GM12878 (cell line): ENCODE results near the gene TGFB3. TPM values are rescaled to one million over a fixed set of nuclear protein-coding genes. Genes with fewer than 3 reads are reported as not detected.

ENCODE experiments used
- ATAC-seq: fragments of 200-7000 bp; cut with Tn5 transposase; 3 replicates; pipeline ENCODE4 v1.9.1; 2020; ENCODE audit warnings: mild to moderate bottlenecking, moderate library complexity
- BruUV-seq: library from RNA; stranded (reverse); fragments of 400-500 nt; replicated peaks from 2 replicates; lab custom pipeline; 2021; lab: Mats Ljungman, UMichigan
- CTCF ChIA-PET: fragments of 300-600 bp; sonication (Branson Sonifier 250); formaldehyde crosslinking; extraction: SDS; loops from one replicate; lab custom pipeline; 2021; ENCODE audit warnings: inconsistent platforms; lab: Yijun Ruan, JAX
- POLR2A ChIA-PET: fragments of 350-600 bp; formaldehyde crosslinking; extraction: SDS; loops from one replicate; lab custom pipeline; 2021; ENCODE audit warnings: inconsistent platforms; lab: Charles Lee
- RAD21 ChIA-PET: fragments of 300-600 bp; sonication (Branson Sonifier 250); formaldehyde crosslinking; loops from one replicate; lab custom pipeline; 2023; ENCODE audit warnings: antibody characterized with exemption; ENCODE audit not compliant: unreplicated experiment; lab: Charles Lee
- SMC1A ChIA-PET: fragments of 300-600 bp; sonication (Branson Sonifier 250); formaldehyde crosslinking; loops from one replicate; lab custom pipeline; 2023; ENCODE audit not compliant: unreplicated experiment, uncharacterized antibody; lab: Charles Lee
- DNase-seq: peaks from one replicate; pipeline ENCODE4 v3.0.0-alpha.2; 2011; ENCODE audit warnings: low read depth, low spot score
- FAIRE-seq: peaks from 3 replicates; lab custom pipeline; 2011; peaks lifted over from hg19 to GRCh38; lab: Jason Lieb, UNC
- H2AFZ ChIP-seq: 2 replicates; pipeline ENCODE4 v1.6.0; 2011; ENCODE audit warnings: low read depth, low read length, control low read depth; ENCODE audit not compliant: control insufficient read depth
- H3K27ac ChIP-seq: 2 replicates; pipeline ENCODE4 v1.5.1; 2011; ENCODE audit warnings: control low read depth; ENCODE audit not compliant: control insufficient read depth, insufficient read depth
- H3K27me3 ChIP-seq, 2 experiments: replicated peaks in 1 of 2; 2 replicates each; pipeline versions ENCODE4 v1.6.0 to v1.6.1; 2011; ENCODE audit warnings: low read length in 1 of 2; ENCODE audit not compliant: control insufficient read depth in 2 of 2, insufficient read depth in 2 of 2
- H3K36me3 ChIP-seq, 2 experiments: 2 replicates each; pipeline ENCODE4 v1.5.1; 2011; ENCODE audit warnings: low read length in 1 of 2; ENCODE audit not compliant: control insufficient read depth in 2 of 2, insufficient read depth in 2 of 2
- H3K4me1 ChIP-seq: 2 replicates; pipeline ENCODE4 v1.6.1; 2011; ENCODE audit warnings: mild to moderate bottlenecking, low read length, moderate library complexity, mixed read lengths; ENCODE audit not compliant: control insufficient read depth, insufficient read depth
- H3K4me2 ChIP-seq: 2 replicates; pipeline ENCODE4 v1.6.0; 2011; ENCODE audit warnings: control low read depth; ENCODE audit not compliant: control insufficient read depth, insufficient read depth
- H3K4me3 ChIP-seq: fragments of 200-600 bp; sonication (generic); 2 replicates; pipeline ENCODE4 v1.5.1; 2016
- H3K79me2 ChIP-seq: 2 replicates; pipeline ENCODE4 v1.6.0; 2011; ENCODE audit warnings: low read length; ENCODE audit not compliant: control insufficient read depth, insufficient read depth
- H3K9ac ChIP-seq: 2 replicates; pipeline ENCODE4 v1.8.0; 2011; ENCODE audit warnings: low read length, control low read depth, mixed read lengths; ENCODE audit not compliant: control insufficient read depth, insufficient read depth
- H3K9me3 ChIP-seq: replicated peaks from 3 replicates; pipeline ENCODE4 v1.5.1; 2011; ENCODE audit warnings: mild to moderate bottlenecking, low read length; ENCODE audit not compliant: control insufficient read depth, insufficient read depth
- H4K20me1 ChIP-seq: 2 replicates; pipeline ENCODE4 v1.6.0; 2011; ENCODE audit not compliant: control insufficient read depth, insufficient read depth
- ATF7 ChIP-seq: fragments of 450-650 bp; IDR thresholded peaks from 2 replicates; pipeline ENCODE4 v1.6.1; 2016; ENCODE audit warnings: low read depth, mild to moderate bottlenecking
- CBX5 ChIP-seq: sonication (generic); IDR thresholded peaks from 2 replicates; pipeline ENCODE4 v1.6.1; 2016; ENCODE audit warnings: low read depth, moderate library complexity, mild to moderate bottlenecking, inconsistent platforms
- CHD1 ChIP-seq: IDR thresholded peaks from 2 replicates; pipeline ENCODE4 v1.6.1; 2012; ENCODE audit warnings: low read depth, low read length, improper control_type of control experiment
- PML ChIP-seq: IDR thresholded peaks from 2 replicates; pipeline ENCODE4 v1.6.1; 2012; ENCODE audit warnings: low read length, inconsistent platforms
- RBBP5 ChIP-seq: fragments of 200-600 bp; sonication (generic); conservative IDR thresholded peaks from 2 replicates; pipeline ENCODE4 v1.6.1; 2016
- SUZ12 ChIP-seq: fragments of 200-600 bp; sonication (generic); IDR thresholded peaks from one replicate; pipeline ENCODE4 v1.6.1; 2018; ENCODE audit warnings: antibody characterized with exemption, mild to moderate bottlenecking; ENCODE audit not compliant: unreplicated experiment
- ZNF622 ChIP-seq: fragments of 450-650 bp; IDR thresholded peaks from 2 replicates; pipeline ENCODE4 v1.6.1; 2017; ENCODE audit warnings: mild to moderate bottlenecking, inconsistent platforms
- WGBS: methylation state at CpG from one replicate; pipeline ENCODE4 v1.1.6; 2016; ENCODE audit warnings: low lambda C conversion rate; ENCODE audit not compliant: insufficient replicate concordance, insufficient coverage; ENCODE audit errors: missing lambda C conversion rate; 5-methylcytosine and 5-hydroxymethylcytosine counted together
- in situ Hi-C: fragments of 300-500 bp; cut with MboI; formaldehyde crosslinking; loops from 9 replicates; pipeline ENCODE4 v1.14.3; 2018; ENCODE audit warnings: mixed read lengths
- intact Hi-C: fragments of 100-400 bp; cut with micrococcal nuclease; formaldehyde crosslinking; loops from one replicate; pipeline ENCODE4 v1.14.2; 2022; ENCODE audit not compliant: unreplicated experiment
- polyA plus RNA-seq, 11 experiments: library from polyadenylated mRNA; depleted of rRNA in 4 of 11; unstranded in 6 of 11; stranded (reverse) in 5 of 11; fragments of >200 nt; fragmentation: Nextera tagmentation in 4 of 11; fragmentation: Illumina TruSeq in 1 of 11; extraction: Ambion mirVana in 4 of 11; extraction: Trizol in 1 of 11; gene quantifications; 1 replicate in 1 of 11; 2 replicates in 10 of 11; pipeline versions ENCODE4 v1.2.1 to v1.2.3, GENCODE V29; 2011 to 2016; ENCODE audit warnings: inconsistent platforms in 2 of 11, missing spikeins in 2 of 11, low read depth in 1 of 11
- total RNA-seq, 4 experiments: library from RNA; depleted of rRNA in 3 of 4; stranded (reverse); fragments of >200 nt in 3 of 4; fragmentation: Illumina TruSeq in 1 of 4; extraction: Trizol in 1 of 4; gene quantifications; 2 replicates each; pipeline versions ENCODE4 v1.2.1 to v1.2.3, GENCODE V29; 2013 to 2021
- TF ChIP-seq, protein P1 (sequence below): fragments of 450-650 bp; IDR thresholded peaks from 2 replicates; pipeline ENCODE4 v1.6.1; 2017; ENCODE audit warnings: mild to moderate bottlenecking, low read depth, inconsistent platforms; ENCODE audit not compliant: poor library complexity, severe bottlenecking
- TF ChIP-seq, protein P2 (sequence below): fragments of 450-650 bp; IDR thresholded peaks from 2 replicates; pipeline ENCODE4 v1.6.1; 2014; ENCODE audit warnings: mild to moderate bottlenecking
- TF ChIP-seq, protein P3 (sequence below): IDR thresholded peaks from 2 replicates; pipeline ENCODE4 v1.6.1; 2012; ENCODE audit warnings: low read length, inconsistent platforms

Gene TGFB3
- total and polyA plus RNA-seq, 10 of the 15 experiments (the other 5 are each of a cell fraction or from before 2014, with no cell fraction given), result 0.27 to 2.6 (median 0.82) TPM

DNA sequence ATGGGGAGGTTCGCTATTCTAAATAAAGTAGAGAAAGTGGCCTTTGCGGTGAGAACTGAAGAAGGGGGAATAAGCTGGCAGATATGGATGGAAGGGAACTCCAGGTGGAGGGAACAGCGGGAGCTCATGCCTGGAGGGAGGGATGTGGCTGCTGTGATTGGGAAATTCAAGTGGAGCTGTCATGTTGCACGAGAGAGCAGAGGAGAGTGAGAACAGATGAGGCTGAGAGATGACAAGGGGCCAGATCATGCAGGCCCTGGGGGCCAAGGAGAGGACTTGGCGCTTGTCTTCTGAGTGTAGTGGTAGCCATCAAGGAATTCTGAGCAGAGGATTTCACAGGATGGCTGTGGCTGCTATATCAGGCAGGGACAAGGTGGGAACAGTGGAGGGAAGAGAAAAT is 35.0 kb downstream of the TGFB3 start:
- Histone ChIP-seq H3K9ac (no peak overlapping the region), H4K20me1 (no peaks in the 10 kb centered on the region), H3K27me3 (no peaks in the 10 kb centered on the region), H3K79me2 (no peaks in the 10 kb centered on the region), H3K9me3 (no peaks in the 10 kb centered on the region), H3K4me3 (no peak overlapping the region), H3K4me2 (no peak overlapping the region), H2AFZ (no peak overlapping the region), H3K4me1 (no peaks in the 10 kb centered on the region), H3K36me3 (peaks cover 0 to 2% of the 10 kb centered on the region in 2 experiments; a peak in 1 of 4 replicates), H3K27ac (no peak overlapping the region)
- SMC1A ChIA-PET, result interaction anchor here (0.8 kb wide), 2 partner anchors 120 to 236 kb away, joined by 3 read pairs; no protein-coding TSS in a partner anchor
- RAD21 ChIA-PET, result no interaction called here
- no peak for ATAC-seq
- TF ChIP-seq, protein P1, sequence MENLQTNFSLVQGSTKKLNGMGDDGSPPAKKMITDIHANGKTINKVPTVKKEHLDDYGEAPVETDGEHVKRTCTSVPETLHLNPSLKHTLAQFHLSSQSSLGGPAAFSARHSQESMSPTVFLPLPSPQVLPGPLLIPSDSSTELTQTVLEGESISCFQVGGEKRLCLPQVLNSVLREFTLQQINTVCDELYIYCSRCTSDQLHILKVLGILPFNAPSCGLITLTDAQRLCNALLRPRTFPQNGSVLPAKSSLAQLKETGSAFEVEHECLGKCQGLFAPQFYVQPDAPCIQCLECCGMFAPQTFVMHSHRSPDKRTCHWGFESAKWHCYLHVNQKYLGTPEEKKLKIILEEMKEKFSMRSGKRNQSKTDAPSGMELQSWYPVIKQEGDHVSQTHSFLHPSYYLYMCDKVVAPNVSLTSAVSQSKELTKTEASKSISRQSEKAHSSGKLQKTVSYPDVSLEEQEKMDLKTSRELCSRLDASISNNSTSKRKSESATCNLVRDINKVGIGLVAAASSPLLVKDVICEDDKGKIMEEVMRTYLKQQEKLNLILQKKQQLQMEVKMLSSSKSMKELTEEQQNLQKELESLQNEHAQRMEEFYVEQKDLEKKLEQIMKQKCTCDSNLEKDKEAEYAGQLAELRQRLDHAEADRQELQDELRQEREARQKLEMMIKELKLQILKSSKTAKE, result no peak
- TF ChIP-seq RBBP5, result no peak
- no peak for TF ChIP-seq ZNF622
- TF ChIP-seq SUZ12, result no peak
- no peak for TF ChIP-seq PML
- TF ChIP-seq, protein P2, sequence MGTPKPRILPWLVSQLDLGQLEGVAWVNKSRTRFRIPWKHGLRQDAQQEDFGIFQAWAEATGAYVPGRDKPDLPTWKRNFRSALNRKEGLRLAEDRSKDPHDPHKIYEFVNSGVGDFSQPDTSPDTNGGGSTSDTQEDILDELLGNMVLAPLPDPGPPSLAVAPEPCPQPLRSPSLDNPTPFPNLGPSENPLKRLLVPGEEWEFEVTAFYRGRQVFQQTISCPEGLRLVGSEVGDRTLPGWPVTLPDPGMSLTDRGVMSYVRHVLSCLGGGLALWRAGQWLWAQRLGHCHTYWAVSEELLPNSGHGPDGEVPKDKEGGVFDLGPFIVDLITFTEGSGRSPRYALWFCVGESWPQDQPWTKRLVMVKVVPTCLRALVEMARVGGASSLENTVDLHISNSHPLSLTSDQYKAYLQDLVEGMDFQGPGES, result no peak
- TF ChIP-seq, protein P3, sequence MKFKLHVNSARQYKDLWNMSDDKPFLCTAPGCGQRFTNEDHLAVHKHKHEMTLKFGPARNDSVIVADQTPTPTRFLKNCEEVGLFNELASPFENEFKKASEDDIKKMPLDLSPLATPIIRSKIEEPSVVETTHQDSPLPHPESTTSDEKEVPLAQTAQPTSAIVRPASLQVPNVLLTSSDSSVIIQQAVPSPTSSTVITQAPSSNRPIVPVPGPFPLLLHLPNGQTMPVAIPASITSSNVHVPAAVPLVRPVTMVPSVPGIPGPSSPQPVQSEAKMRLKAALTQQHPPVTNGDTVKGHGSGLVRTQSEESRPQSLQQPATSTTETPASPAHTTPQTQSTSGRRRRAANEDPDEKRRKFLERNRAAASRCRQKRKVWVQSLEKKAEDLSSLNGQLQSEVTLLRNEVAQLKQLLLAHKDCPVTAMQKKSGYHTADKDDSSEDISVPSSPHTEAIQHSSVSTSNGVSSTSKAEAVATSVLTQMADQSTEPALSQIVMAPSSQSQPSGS, result no peak
- no peak for TF ChIP-seq CHD1
- no peak for TF ChIP-seq ATF7
- no peak for TF ChIP-seq CBX5
- CTCF ChIA-PET, result interaction anchor here (0.9 kb wide), 1 partner anchor 9 kb away, joined by 3 read pairs; no protein-coding TSS in a partner anchor
- WGBS, result 93% methylated on average over 5 of the region's 5 CpGs
- intact Hi-C loops (no loop called here), in situ Hi-C loops (no loop called here)
- no peak for FAIRE-seq
- no peak for DNase-seq
- POLR2A ChIA-PET, result no interaction called here
- no TSS peak for BruUV-seq
